GM15510 (cell line): Measurements from ENCODE around the gene VSTM2L.

Source experiments
- POLR2A ChIP-seq: IDR thresholded peaks from 3 replicates; pipeline ENCODE4 v1.6.1; 2011; ENCODE audit warnings: borderline replicate concordance; ENCODE audit not compliant: insufficient read length; ENCODE audit errors: extremely low read depth

The VSTM2L gene

DNA sequence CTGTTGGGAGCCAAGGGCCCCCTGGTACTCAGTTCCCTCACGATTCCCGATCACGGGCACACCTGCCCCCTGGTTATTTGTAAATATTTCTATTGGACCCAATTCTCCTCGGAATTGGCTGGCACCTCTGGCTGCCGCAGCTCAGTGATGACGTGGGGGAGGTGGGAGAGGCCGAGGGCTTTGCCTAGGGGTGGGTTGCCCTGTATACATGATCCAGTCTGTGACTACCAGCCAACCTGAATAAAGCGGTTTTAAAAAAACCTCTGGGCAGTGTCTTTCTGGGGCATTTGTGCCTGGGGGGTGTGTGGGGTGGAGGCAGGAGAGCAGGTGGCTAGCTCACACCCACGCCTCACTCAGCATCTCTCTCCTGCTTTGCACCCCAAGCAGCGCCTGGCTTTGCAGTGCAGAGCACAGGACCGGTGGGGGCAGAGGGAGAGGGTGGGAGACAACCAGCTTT lies 42.2 kb downstream of the VSTM2L start:
- TF ChIP-seq POLR2A, result no peak

DNA sequence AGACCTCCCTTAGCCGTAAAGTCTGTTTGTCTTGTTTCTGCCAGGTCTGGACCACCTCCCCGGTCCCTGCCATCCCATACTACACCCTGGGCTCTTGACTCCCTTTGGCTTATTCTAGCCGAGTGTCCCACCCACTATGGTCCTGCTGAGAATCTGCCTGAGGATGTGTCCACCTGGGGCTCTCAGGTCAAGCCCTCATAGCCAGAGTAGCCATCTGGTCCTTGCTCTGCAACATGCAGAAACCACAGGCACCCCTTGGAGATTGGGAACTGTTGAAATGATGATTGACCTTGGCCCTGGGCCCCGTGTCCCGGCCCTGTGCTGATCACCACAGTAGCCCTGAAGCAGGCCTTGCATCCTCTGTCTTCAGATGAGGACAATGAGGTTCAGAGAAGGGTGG lies 44.0 kb downstream of the VSTM2L start:
- TF ChIP-seq POLR2A, result no peak

GRCh38 chr20:37947943-37948342 lies 45.0 kb downstream of the VSTM2L start:
- TF ChIP-seq POLR2A, result no peak

GRCh38 chr20:37948956-37949355 lies 46.0 kb downstream of the VSTM2L start:
- no peak for TF ChIP-seq POLR2A

DNA sequence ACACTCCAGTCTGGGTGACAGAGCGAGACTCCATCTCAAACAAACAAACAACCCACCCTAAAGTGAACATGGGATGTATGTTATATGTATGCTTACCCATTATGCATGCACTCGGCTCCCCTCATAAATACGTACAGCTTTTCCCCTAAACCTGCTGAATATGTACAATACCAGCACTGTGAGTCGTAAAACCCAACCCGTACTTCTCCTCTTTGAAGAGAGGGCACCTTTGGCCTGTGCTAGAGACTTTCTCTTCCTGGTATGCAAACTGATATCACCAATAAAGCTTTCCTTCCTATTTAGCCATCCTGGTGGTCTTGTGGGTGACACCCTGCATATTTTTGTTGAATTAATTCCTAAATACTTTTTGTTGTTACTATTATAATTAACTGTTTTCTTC lies 51.3 kb downstream of the VSTM2L start:
- no peak for TF ChIP-seq POLR2A

- no peak for TF ChIP-seq POLR2A
These were observed 51.7 kb downstream of the VSTM2L start for GRCh38 chr20:37954626-37955025.

GRCh38 chr20:37955511-37955910 lies 52.6 kb downstream of the VSTM2L start:
- TF ChIP-seq POLR2A, result no peak

GRCh38 chr20:37956107-37956585 lies 53.2 kb downstream of the VSTM2L start:
- TF ChIP-seq POLR2A, result no peak

- no peak for TF ChIP-seq POLR2A
These were observed 56.1 kb downstream of the VSTM2L start for GRCh38 chr20:37958856-37959520.

- no peak for TF ChIP-seq POLR2A
These were observed 58.1 kb downstream of the VSTM2L start for GRCh38 chr20:37961066-37961465.

GRCh38 chr20:37968841-37969401 lies 66.0 kb downstream of the VSTM2L start:
- no peak for TF ChIP-seq POLR2A

DNA sequence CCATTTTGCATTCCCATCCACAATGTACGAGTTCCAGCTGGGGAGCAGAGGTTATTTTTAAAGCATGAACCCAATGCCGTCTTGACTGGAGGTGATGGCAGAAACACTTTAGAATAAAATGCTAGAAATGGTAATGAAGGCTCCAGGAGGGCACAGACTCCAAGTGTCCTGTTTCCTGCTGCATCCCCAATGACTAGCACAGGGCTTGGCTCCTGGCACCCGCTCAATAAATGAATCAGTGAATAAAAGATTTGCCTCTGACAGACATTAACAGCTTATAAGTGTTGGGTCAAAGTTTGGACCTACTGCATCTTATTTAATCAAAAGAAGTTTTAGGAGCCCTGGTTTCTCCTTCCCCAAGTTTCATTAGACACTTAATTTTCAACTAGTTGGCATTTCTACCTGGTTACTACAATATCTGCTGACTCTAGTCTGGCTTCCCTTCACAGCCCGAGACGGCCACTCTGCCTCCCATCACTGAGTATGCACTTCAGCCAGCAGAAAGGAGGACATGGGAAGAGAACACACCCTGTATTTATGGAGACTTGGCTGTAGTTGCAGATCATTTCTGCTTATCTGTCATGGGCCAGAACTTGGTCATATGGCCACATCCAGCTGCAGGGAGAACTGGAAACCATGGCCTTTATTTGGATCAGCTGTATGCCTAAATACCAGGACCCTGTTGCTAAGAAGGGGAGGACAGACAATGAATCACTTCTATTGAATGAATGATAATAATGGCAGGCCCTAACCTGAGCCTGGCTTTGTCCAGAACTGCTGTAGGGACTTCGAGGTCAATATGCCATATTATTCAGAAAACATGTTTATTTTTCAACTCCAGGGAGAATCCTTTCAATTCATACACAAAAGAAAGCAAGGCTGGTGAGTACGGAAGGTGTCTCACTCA lies 67.3 kb downstream of the VSTM2L start:
- TF ChIP-seq POLR2A, result no peak

GRCh38 chr20:37970856-37971245 lies 67.9 kb downstream of the VSTM2L start:
- no peak for TF ChIP-seq POLR2A

DNA sequence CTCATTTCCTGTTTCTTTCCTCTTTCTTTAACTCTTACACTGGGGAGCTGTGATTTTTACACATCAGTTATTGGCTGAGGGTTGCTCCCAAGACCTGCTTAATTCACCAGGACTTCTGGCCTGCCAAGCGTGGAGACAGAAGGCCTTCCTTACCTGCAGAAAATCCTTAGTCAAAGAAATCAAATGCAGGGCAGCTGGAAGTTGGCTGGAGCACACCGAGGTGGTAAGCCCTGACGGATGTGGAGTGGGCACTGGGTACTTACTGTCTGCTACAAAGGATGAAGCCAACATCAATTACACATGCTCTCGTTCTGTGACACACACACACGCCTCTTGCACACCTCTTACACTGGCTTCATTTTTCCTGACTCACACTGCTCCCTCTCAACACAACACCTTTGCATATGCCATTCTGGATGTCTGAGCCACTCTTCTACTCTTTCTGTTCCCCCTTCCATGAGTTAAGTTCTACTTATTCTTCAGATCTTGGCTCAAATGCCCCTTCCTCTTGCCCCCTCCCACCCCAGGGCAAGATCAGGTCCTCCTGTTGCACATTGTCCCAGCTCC lies 68.7 kb downstream of the VSTM2L start:
- TF ChIP-seq POLR2A, result no peak
